Stimulated activated CD4-positive, alpha-beta T cell treated with anti-CD3 and anti-CD28 coated beads, Interleukin-1b, Interleukin-23, amount 100 ng/mL, for 24 hours (primary cell): ENCODE measurements around the gene DMRT2.
A peak's percentile ranks its signal among the peaks of the same experiment; 100 is the strongest.

Source experiments
- DNase-seq, 4 experiments: peaks; one replicate each; pipeline ENCODE4 v3.0.0-alpha.2; 2020; ENCODE audit warnings: low read depth in 4 of 4, low spot score in 1 of 4

DMRT2 gene

GRCh38 chr9:1046639-1047572 is 3.3 kb upstream of the DMRT2 start:
- DNase-seq = no peak

- DNase-seq = no peak
Measured at GRCh38 chr9:1047591-1048230, 2.4 kb upstream of the DMRT2 start.

GRCh38 chr9:1048231-1048619 is 1.9 kb upstream of the DMRT2 start:
- DNase-seq = no peak

GRCh38 chr9:1048811-1049210 is 1.3 kb upstream of the DMRT2 start:
- DNase-seq = no peak

GRCh38 chr9:1049641-1050040 is 516 bp upstream of the DMRT2 start:
- DNase-seq = no peak

- DNase-seq = no peak
Measured at GRCh38 chr9:1051210-1051583, 1.0 kb downstream of the DMRT2 start.

GRCh38 chr9:1051584-1052275 is 1.6 kb downstream of the DMRT2 start:
- DNase-seq = peak in 1 of 4 experiments; percentile 34

- DNase-seq = no peak
Measured at GRCh38 chr9:1052365-1053281, 2.5 kb downstream of the DMRT2 start.

GRCh38 chr9:1053282-1053621 is 3.1 kb downstream of the DMRT2 start:
- no peak for DNase-seq

GRCh38 chr9:1053986-1054425 is 3.8 kb downstream of the DMRT2 start:
- no peak for DNase-seq

GRCh38 chr9:1055166-1055565 is 5.0 kb downstream of the DMRT2 start:
- no peak for DNase-seq

- DNase-seq = no peak
Measured at GRCh38 chr9:1057910-1058309, 7.8 kb downstream of the DMRT2 start.

- no peak for DNase-seq
Measured at GRCh38 chr9:1058826-1059487, 8.8 kb downstream of the DMRT2 start.

GRCh38 chr9:1065130-1065529 is 15.0 kb downstream of the DMRT2 start:
- DNase-seq = no peak

GRCh38 chr9:1070692-1071091 is 20.5 kb downstream of the DMRT2 start:
- DNase-seq = no peak

- no peak for DNase-seq
Measured at GRCh38 chr9:1071730-1072129, 21.6 kb downstream of the DMRT2 start.

GRCh38 chr9:1073497-1073896 is 23.3 kb downstream of the DMRT2 start:
- no peak for DNase-seq

GRCh38 chr9:1077616-1078015 is 27.5 kb downstream of the DMRT2 start:
- DNase-seq = no peak

GRCh38 chr9:1083325-1083913 is 33.3 kb downstream of the DMRT2 start:
- no peak for DNase-seq

- no peak for DNase-seq
Measured at GRCh38 chr9:1085086-1085485, 34.9 kb downstream of the DMRT2 start.
